Liver (tissue), 9 donors: ENCODE data around the gene IL1RAPL2. TPM values are rescaled to one million over a fixed set of nuclear protein-coding genes. Genes with fewer than 3 reads are reported as not detected.

Source experiments
- DNase-seq: peaks from one replicate; pipeline ENCODE4 v3.0.0-alpha.2; 2017; ENCODE audit warnings: low spot score
- H3K27ac ChIP-seq, 2 donors: one replicate each; pipeline ENCODE4 v1.7.0; 2013; ENCODE audit warnings: inconsistent platforms in 2 of 2, low read length in 2 of 2, control low read depth in 1 of 2, low read depth in 1 of 2, mild to moderate bottlenecking in 1 of 2
- H3K27me3 ChIP-seq, 4 donors: one replicate each; pipeline versions ENCODE4 v1.6.1 to v1.7.0; 2013; ENCODE audit warnings: low read length in 3 of 4, inconsistent platforms in 1 of 4, mild to moderate bottlenecking in 1 of 4, moderate library complexity in 1 of 4; ENCODE audit not compliant: control insufficient read depth in 4 of 4, insufficient read depth in 4 of 4
- H3K36me3 ChIP-seq, 4 donors: one replicate each; pipeline versions ENCODE4 v1.6.1 to v1.7.0; 2013; ENCODE audit warnings: low read length in 3 of 4, mild to moderate bottlenecking in 3 of 4, low read depth in 1 of 4, moderate library complexity in 1 of 4; ENCODE audit not compliant: control insufficient read depth in 4 of 4, insufficient read depth in 3 of 4
- H3K4me1 ChIP-seq, 4 donors: one replicate each; pipeline versions ENCODE4 v1.6.1 to v1.7.0; 2013; ENCODE audit warnings: low read length in 3 of 4, mild to moderate bottlenecking in 3 of 4, moderate library complexity in 1 of 4; ENCODE audit not compliant: control insufficient read depth in 4 of 4, insufficient read depth in 4 of 4
- H3K4me3 ChIP-seq, 3 donors: one replicate each; pipeline versions ENCODE4 v1.6.1 to v1.7.0; 2013; ENCODE audit warnings: low read length in 3 of 3, control low read depth in 1 of 3, low read depth in 1 of 3, mild to moderate bottlenecking in 1 of 3
- H3K9ac ChIP-seq, 2 donors: one replicate each; pipeline ENCODE4 v1.7.0; 2013; ENCODE audit warnings: low read length in 2 of 2, mild to moderate bottlenecking in 2 of 2, moderate library complexity in 2 of 2, control low read depth in 1 of 2, low read depth in 1 of 2
- H3K9me3 ChIP-seq, 4 donors: one replicate each; pipeline versions ENCODE4 v1.6.1 to v1.7.0; 2013; ENCODE audit warnings: low read length in 3 of 4; ENCODE audit not compliant: control insufficient read depth in 4 of 4
- ATF3 ChIP-seq: IDR thresholded peaks from 2 replicates; pipeline ENCODE4 v1.6.1; 2016; ENCODE audit warnings: antibody characterized with exemption
- EGR1 ChIP-seq, 2 donors: IDR thresholded peaks; 2 replicates each; pipeline ENCODE4 v1.6.1; 2016 to 2018; ENCODE audit warnings: antibody characterized with exemption in 2 of 2, low read depth in 2 of 2
- FOXA1 ChIP-seq: IDR thresholded peaks from 2 replicates; pipeline ENCODE4 v1.6.1; 2016; ENCODE audit warnings: antibody characterized with exemption
- FOXA2 ChIP-seq: IDR thresholded peaks from 2 replicates; pipeline ENCODE4 v1.6.1; 2016; ENCODE audit warnings: antibody characterized with exemption
- GABPA ChIP-seq, 2 donors: IDR thresholded peaks in 1 of 2; conservative IDR thresholded peaks in 1 of 2; 2 replicates each; pipeline ENCODE4 v1.6.1; 2016; ENCODE audit warnings: antibody characterized with exemption in 2 of 2, mild to moderate bottlenecking in 1 of 2, moderate library complexity in 1 of 2
- HNF4A ChIP-seq, 2 donors: conservative IDR thresholded peaks; 2 replicates each; pipeline ENCODE4 v1.6.1; 2016; ENCODE audit warnings: antibody characterized with exemption in 2 of 2, mild to moderate bottlenecking in 2 of 2
- HNF4G ChIP-seq: IDR thresholded peaks from 2 replicates; pipeline ENCODE4 v1.6.1; 2016; ENCODE audit warnings: antibody characterized with exemption
- JUND ChIP-seq, 2 donors: IDR thresholded peaks; 2 replicates each; pipeline ENCODE4 v1.6.1; 2016; ENCODE audit warnings: antibody characterized with exemption in 2 of 2
- NR2F2 ChIP-seq: IDR thresholded peaks from 2 replicates; pipeline ENCODE4 v1.6.1; 2016; ENCODE audit warnings: antibody characterized with exemption
- RAD21 ChIP-seq, 2 donors: IDR thresholded peaks; 2 replicates each; pipeline ENCODE4 v1.6.1; 2016; ENCODE audit warnings: antibody characterized with exemption in 2 of 2, mild to moderate bottlenecking in 2 of 2
- RXRA ChIP-seq, 2 donors: IDR thresholded peaks; 2 replicates each; pipeline ENCODE4 v1.6.1; 2017 to 2018; ENCODE audit warnings: antibody characterized with exemption in 2 of 2, mild to moderate bottlenecking in 1 of 2
- SP1 ChIP-seq: IDR thresholded peaks from 2 replicates; pipeline ENCODE4 v1.6.1; 2018; ENCODE audit warnings: antibody characterized with exemption, mild to moderate bottlenecking
- TAF1 ChIP-seq: conservative IDR thresholded peaks from 2 replicates; pipeline ENCODE4 v1.6.1; 2016; ENCODE audit warnings: antibody characterized with exemption, mild to moderate bottlenecking
- YY1 ChIP-seq: IDR thresholded peaks from 2 replicates; pipeline ENCODE4 v1.6.1; 2016; ENCODE audit warnings: antibody characterized with exemption, mild to moderate bottlenecking
- WGBS: extraction: QIAGEN DNeasy Blood & Tissue Kit; methylation state at CpG from one replicate; pipeline ENCODE4 v1.1.7; 2013; 5-methylcytosine and 5-hydroxymethylcytosine counted together
- polyA plus RNA-seq, 2 donors: library from polyadenylated mRNA; stranded (reverse) in 1 of 2; unstranded in 1 of 2; fragments of 200-250 nt in 1 of 2; fragments of >200 nt in 1 of 2; fragmentation: Nextera tagmentation in 1 of 2; extraction: Ambion mirVana in 1 of 2; gene quantifications; one replicate each; pipeline versions ENCODE4 v1.2.1 to v1.2.3, GENCODE V29; 2013 to 2015
- total RNA-seq, 2 donors: library from RNA; depleted of rRNA; stranded (reverse); fragments of >200 nt; gene quantifications; one replicate each; pipeline ENCODE4 v1.2.3, GENCODE V29; 2014
- TF ChIP-seq, protein P1 (sequence below): IDR thresholded peaks from 2 replicates; pipeline ENCODE4 v1.6.1; 2016; ENCODE audit warnings: antibody characterized with exemption
- TF ChIP-seq, protein P2 (sequence below): IDR thresholded peaks from 2 replicates; pipeline ENCODE4 v1.6.1; 2016; ENCODE audit warnings: antibody characterized with exemption, mild to moderate bottlenecking
- TF ChIP-seq, protein P3 (sequence below): fragments of 150-350 bp; IDR thresholded peaks from 2 replicates; pipeline ENCODE4 v1.5.1; 2017; ENCODE audit warnings: improper control_type of control experiment, low read depth, low read length; ENCODE audit not compliant: missing input control
- TF ChIP-seq, protein P4 (sequence below): IDR thresholded peaks from 2 replicates; pipeline ENCODE4 v1.6.1; 2016; ENCODE audit warnings: antibody characterized with exemption
- donor health status: healthy.
- donor health status: healthy.
- donor health status: healthy.
- donor health status: healthy.
- donor health status: healthy.

Gene IL1RAPL2
- total and polyA plus RNA-seq, 4 donors = 0.20 to 1.6 (median 0.91) TPM

DNA sequence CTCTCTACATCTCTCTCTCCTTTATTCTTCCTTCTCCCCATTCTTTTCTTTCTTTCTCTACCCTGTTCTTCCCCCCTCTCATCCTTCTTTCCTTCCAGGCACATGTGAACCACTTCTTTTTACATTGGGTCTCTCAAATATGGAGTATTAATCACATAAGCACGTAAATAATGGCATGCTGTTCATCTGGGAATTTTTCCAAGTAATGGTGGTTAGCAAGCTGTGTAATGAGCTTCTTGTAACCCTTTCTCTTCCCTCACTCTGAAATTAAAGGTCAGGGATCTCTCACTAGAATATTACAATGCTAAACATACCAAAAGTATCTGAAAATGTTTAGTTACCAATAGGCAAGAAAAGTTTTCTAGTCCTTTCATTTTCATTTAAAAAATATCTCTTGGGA, 894.4 kb downstream of the IL1RAPL2 start:
- no peak for DNase-seq
- Histone ChIP-seq H3K27ac (no peak overlapping the region), H3K9ac (no peak overlapping the region), H3K4me1 (no peaks in the 10 kb centered on the region), H3K36me3 (no peaks in the 10 kb centered on the region), H3K27me3 (no peaks in the 10 kb centered on the region), H3K9me3 (peaks cover 0 to 3% (median 0%) of the 10 kb centered on the region in 4 donors), H3K4me3 (no peak overlapping the region)
- TF ChIP-seq, protein P1, sequence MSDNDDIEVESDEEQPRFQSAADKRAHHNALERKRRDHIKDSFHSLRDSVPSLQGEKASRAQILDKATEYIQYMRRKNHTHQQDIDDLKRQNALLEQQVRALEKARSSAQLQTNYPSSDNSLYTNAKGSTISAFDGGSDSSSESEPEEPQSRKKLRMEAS = no peak
- TF ChIP-seq HNF4A (conservative IDR thresholded peaks at IDR 0.05) (no peak), NR2F2 (no peak), ATF3 (no peak), YY1 (no peak)
- 66% methylated on average over 1 of the region's 1 CpG for WGBS

DNA sequence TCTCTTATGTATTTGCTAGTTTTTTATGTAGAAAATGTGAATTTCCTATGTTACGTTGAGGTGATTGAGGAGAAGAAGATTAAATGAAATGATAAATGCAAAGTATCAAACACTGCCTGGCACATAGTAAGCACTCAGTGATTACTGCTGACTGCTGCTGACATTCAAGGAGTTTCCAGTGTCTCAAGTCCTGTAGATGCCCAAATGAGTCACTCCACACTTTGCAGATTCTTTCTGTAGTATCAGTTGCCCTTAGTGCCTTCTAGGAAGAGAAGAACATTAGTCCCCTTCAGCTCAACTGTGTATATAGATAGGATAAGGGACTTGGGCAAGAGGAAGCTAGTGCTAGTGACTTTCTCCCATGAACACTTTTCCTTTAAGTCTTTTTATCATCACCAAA, 895.0 kb downstream of the IL1RAPL2 start:
- H3K27ac ChIP-seq = no peak overlapping the region
- H3K9ac ChIP-seq = no peak overlapping the region
- no peaks in the 10 kb centered on the region for H3K4me1 ChIP-seq
- TF ChIP-seq FOXA1 (no peak), FOXA2 (no peak), NR2F2 (no peak), JUND (IDR thresholded peaks at IDR 0.05) (no peak), ATF3 (no peak), GABPA (IDR thresholded peaks at IDR 0.05 in 1 of 2, conservative IDR thresholded peaks at IDR 0.05 in 1 of 2) (no peak), SP1 (no peak), RAD21 (IDR thresholded peaks at IDR 0.05) (no peak), EGR1 (IDR thresholded peaks at IDR 0.05; ENCODE audit: low read depth in 2 of 2) (no peak), YY1 (no peak), RXRA (IDR thresholded peaks at IDR 0.05) (no peak), HNF4A (conservative IDR thresholded peaks at IDR 0.05) (no peak), TAF1 (no peak), HNF4G (no peak)
- TF ChIP-seq, protein P2, sequence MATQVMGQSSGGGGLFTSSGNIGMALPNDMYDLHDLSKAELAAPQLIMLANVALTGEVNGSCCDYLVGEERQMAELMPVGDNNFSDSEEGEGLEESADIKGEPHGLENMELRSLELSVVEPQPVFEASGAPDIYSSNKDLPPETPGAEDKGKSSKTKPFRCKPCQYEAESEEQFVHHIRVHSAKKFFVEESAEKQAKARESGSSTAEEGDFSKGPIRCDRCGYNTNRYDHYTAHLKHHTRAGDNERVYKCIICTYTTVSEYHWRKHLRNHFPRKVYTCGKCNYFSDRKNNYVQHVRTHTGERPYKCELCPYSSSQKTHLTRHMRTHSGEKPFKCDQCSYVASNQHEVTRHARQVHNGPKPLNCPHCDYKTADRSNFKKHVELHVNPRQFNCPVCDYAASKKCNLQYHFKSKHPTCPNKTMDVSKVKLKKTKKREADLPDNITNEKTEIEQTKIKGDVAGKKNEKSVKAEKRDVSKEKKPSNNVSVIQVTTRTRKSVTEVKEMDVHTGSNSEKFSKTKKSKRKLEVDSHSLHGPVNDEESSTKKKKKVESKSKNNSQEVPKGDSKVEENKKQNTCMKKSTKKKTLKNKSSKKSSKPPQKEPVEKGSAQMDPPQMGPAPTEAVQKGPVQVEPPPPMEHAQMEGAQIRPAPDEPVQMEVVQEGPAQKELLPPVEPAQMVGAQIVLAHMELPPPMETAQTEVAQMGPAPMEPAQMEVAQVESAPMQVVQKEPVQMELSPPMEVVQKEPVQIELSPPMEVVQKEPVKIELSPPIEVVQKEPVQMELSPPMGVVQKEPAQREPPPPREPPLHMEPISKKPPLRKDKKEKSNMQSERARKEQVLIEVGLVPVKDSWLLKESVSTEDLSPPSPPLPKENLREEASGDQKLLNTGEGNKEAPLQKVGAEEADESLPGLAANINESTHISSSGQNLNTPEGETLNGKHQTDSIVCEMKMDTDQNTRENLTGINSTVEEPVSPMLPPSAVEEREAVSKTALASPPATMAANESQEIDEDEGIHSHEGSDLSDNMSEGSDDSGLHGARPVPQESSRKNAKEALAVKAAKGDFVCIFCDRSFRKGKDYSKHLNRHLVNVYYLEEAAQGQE = no peak
- TF ChIP-seq, protein P1 = no peak
- TF ChIP-seq, protein P3, sequence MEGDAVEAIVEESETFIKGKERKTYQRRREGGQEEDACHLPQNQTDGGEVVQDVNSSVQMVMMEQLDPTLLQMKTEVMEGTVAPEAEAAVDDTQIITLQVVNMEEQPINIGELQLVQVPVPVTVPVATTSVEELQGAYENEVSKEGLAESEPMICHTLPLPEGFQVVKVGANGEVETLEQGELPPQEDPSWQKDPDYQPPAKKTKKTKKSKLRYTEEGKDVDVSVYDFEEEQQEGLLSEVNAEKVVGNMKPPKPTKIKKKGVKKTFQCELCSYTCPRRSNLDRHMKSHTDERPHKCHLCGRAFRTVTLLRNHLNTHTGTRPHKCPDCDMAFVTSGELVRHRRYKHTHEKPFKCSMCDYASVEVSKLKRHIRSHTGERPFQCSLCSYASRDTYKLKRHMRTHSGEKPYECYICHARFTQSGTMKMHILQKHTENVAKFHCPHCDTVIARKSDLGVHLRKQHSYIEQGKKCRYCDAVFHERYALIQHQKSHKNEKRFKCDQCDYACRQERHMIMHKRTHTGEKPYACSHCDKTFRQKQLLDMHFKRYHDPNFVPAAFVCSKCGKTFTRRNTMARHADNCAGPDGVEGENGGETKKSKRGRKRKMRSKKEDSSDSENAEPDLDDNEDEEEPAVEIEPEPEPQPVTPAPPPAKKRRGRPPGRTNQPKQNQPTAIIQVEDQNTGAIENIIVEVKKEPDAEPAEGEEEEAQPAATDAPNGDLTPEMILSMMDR = no peak
- TF ChIP-seq, protein P4, sequence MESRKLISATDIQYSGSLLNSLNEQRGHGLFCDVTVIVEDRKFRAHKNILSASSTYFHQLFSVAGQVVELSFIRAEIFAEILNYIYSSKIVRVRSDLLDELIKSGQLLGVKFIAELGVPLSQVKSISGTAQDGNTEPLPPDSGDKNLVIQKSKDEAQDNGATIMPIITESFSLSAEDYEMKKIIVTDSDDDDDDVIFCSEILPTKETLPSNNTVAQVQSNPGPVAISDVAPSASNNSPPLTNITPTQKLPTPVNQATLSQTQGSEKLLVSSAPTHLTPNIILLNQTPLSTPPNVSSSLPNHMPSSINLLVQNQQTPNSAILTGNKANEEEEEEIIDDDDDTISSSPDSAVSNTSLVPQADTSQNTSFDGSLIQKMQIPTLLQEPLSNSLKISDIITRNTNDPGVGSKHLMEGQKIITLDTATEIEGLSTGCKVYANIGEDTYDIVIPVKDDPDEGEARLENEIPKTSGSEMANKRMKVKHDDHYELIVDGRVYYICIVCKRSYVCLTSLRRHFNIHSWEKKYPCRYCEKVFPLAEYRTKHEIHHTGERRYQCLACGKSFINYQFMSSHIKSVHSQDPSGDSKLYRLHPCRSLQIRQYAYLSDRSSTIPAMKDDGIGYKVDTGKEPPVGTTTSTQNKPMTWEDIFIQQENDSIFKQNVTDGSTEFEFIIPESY = no peak
- no peaks in the 10 kb centered on the region for H3K9me3 ChIP-seq
- H3K27me3 ChIP-seq = no peaks in the 10 kb centered on the region
- no peaks in the 10 kb centered on the region for H3K36me3 ChIP-seq
- no peak for DNase-seq
- 94% methylated on average over 1 of the region's 1 CpG for WGBS
- H3K4me3 ChIP-seq = no peak overlapping the region
